HepG2 (cell line): ENCODE results near the gene ZNF782. TPM values are rescaled to one million over a fixed set of nuclear protein-coding genes. Genes with fewer than 3 reads are reported as not detected.

ENCODE experiments used
- ARNT2 ChIP-seq: sonication (generic); formaldehyde crosslinking; IDR thresholded peaks from 2 replicates; pipeline ENCODE4 v1.8.0; 2022; ENCODE audit warnings: mild to moderate bottlenecking, low read depth, missing genetic modification reagents, moderate library complexity
- CCDC6 ChIP-seq: sonication (generic); formaldehyde crosslinking; IDR thresholded peaks from 2 replicates; pipeline ENCODE4 v1.8.1; 2022; ENCODE audit warnings: mild to moderate bottlenecking, missing genetic modification reagents, moderate library complexity
- GATA4 ChIP-seq: sonication (generic); IDR thresholded peaks from 2 replicates; pipeline ENCODE4 v1.6.1; 2016; ENCODE audit warnings: antibody characterized with exemption, low read depth, borderline replicate concordance
- GPN1 ChIP-seq: sonication (generic); formaldehyde crosslinking; IDR thresholded peaks from 2 replicates; pipeline ENCODE4 v1.5.1; 2020; ENCODE audit warnings: missing genetic modification reagents, borderline replicate concordance
- HMG20B ChIP-seq: conservative IDR thresholded peaks from 2 replicates; pipeline ENCODE4 v1.6.1; 2016; ENCODE audit warnings: missing genetic modification reagents, missing compliant biosample characterization
- LCORL ChIP-seq, 2 experiments: fragments of 450-650 bp in 1 of 2; sonication (generic) in 1 of 2; formaldehyde crosslinking in 1 of 2; IDR thresholded peaks; 2 replicates each; pipeline versions ENCODE4 v1.5.0 to v1.6.1; 2017 to 2020; ENCODE audit warnings: antibody characterized with exemption in 1 of 2, missing genetic modification reagents in 1 of 2
- MED13 ChIP-seq: sonication (generic); formaldehyde crosslinking; IDR thresholded peaks from 2 replicates; pipeline ENCODE4 v1.5.0; 2020; ENCODE audit warnings: missing genetic modification reagents
- NFYC ChIP-seq: IDR thresholded peaks from 2 replicates; pipeline ENCODE4 v1.6.1; 2016; ENCODE audit warnings: missing genetic modification reagents, missing compliant biosample characterization
- TBP ChIP-seq: sonication (generic); formaldehyde crosslinking; IDR thresholded peaks from 2 replicates; pipeline ENCODE4 v1.5.0; 2020; ENCODE audit warnings: missing genetic modification reagents
- ZNF33B ChIP-seq: sonication (generic); formaldehyde crosslinking; IDR thresholded peaks from 2 replicates; pipeline ENCODE4 v1.5.1; 2020; ENCODE audit warnings: mild to moderate bottlenecking, missing genetic modification reagents
- ZNF350 ChIP-seq: sonication (generic); formaldehyde crosslinking; IDR thresholded peaks from 2 replicates; pipeline ENCODE4 v1.4.0; 2020; ENCODE audit warnings: mild to moderate bottlenecking, low read depth, missing genetic modification reagents, borderline replicate concordance
- ZNF564 ChIP-seq: sonication (generic); formaldehyde crosslinking; IDR thresholded peaks from 2 replicates; pipeline ENCODE4 v1.8.1; 2023; ENCODE audit warnings: mild to moderate bottlenecking, missing genetic modification reagents
- ZNF772 ChIP-seq: sonication (generic); formaldehyde crosslinking; IDR thresholded peaks from 2 replicates; pipeline ENCODE4 v1.5.0; 2020; ENCODE audit warnings: mild to moderate bottlenecking, missing genetic modification reagents
- ZNF879 ChIP-seq: sonication (generic); formaldehyde crosslinking; IDR thresholded peaks from 2 replicates; pipeline ENCODE4 v1.8.1; 2023; ENCODE audit warnings: missing genetic modification reagents
- ZSCAN31 ChIP-seq: sonication (generic); formaldehyde crosslinking; IDR thresholded peaks from 2 replicates; pipeline ENCODE4 v1.5.0; 2020; ENCODE audit warnings: low read depth, mild to moderate bottlenecking, missing genetic modification reagents
- polyA plus RNA-seq, 8 experiments: library from polyadenylated mRNA; depleted of rRNA in 3 of 8; stranded (reverse) in 7 of 8; unstranded in 1 of 8; fragments of >200 nt; fragmentation: Illumina TruSeq in 4 of 8; extraction: Trizol in 4 of 8; gene quantifications; 2 replicates each; pipeline versions ENCODE4 v1.2.1 to v1.2.3, GENCODE V29; 2011 to 2016; ENCODE audit warnings: low read depth in 4 of 8, missing spikeins in 1 of 8, mixed read lengths in 1 of 8; ENCODE audit not compliant: insufficient read depth in 1 of 8
- total RNA-seq, 5 experiments: library from RNA; depleted of rRNA; stranded (reverse); fragments of >200 nt; fragmentation: Illumina TruSeq; extraction: Trizol; gene quantifications; 2 replicates each; pipeline ENCODE4 v1.2.3, GENCODE V29; 2016; ENCODE audit warnings: low read depth in 1 of 5
- TF ChIP-seq, protein P1 (sequence below), 2 experiments: IDR thresholded peaks; 2 replicates each; pipeline ENCODE4 v1.6.1; 2011 to 2012; ENCODE audit warnings: low read length in 2 of 2, borderline replicate concordance in 1 of 2, low read depth in 1 of 2, mild to moderate bottlenecking in 1 of 2, moderate library complexity in 1 of 2
- TF ChIP-seq, protein P2 (sequence below): IDR thresholded peaks from 2 replicates; pipeline ENCODE4 v1.6.1; 2016; ENCODE audit warnings: low read depth, missing genetic modification reagents, missing compliant biosample characterization
- TF ChIP-seq, protein P3 (sequence below): sonication (generic); formaldehyde crosslinking; IDR thresholded peaks from 2 replicates; pipeline ENCODE4 v1.8.1; 2023; ENCODE audit warnings: mild to moderate bottlenecking, moderate library complexity, missing genetic modification reagents

ZNF782 gene
- total and polyA plus RNA-seq, 2 of the 13 experiments (the other 11 are each of a cell fraction or from before 2014, with no cell fraction given) = 1.4 to 4.9 TPM

DNA sequence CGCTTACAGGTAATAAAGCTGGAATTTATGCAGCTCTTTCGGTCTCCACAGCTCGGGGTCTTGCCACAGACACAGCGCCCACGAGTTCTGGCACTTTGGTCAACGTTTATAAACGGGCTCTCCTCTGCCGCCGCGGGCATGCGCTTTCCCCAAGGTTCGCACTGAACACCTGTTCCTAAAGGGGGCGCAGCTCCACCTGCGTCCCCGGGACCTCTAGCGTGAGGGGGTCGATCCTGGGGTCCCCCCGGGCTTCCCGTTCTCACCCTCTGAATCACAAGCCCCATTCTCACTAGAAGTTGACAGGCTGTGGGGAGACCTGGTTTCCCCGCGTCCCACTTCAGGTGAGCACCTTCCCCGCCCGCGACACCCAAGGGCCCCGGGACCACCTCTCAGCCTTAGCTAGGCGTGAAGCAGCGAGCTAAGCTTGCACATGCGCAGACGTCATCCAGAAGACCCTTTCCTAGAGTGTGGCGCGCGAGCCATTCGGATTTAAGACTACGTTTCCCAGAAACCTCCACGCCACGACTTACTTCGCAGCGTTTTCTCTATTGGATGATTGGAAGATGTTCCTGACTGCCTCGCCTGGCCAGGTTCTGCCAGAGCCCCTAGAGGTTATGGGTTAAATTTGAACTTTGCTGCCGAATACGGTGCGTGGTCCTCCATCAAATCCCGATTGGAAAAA lies 21.3 kb upstream of the ZNF782 start (continued):
- TF ChIP-seq, protein P1, sequence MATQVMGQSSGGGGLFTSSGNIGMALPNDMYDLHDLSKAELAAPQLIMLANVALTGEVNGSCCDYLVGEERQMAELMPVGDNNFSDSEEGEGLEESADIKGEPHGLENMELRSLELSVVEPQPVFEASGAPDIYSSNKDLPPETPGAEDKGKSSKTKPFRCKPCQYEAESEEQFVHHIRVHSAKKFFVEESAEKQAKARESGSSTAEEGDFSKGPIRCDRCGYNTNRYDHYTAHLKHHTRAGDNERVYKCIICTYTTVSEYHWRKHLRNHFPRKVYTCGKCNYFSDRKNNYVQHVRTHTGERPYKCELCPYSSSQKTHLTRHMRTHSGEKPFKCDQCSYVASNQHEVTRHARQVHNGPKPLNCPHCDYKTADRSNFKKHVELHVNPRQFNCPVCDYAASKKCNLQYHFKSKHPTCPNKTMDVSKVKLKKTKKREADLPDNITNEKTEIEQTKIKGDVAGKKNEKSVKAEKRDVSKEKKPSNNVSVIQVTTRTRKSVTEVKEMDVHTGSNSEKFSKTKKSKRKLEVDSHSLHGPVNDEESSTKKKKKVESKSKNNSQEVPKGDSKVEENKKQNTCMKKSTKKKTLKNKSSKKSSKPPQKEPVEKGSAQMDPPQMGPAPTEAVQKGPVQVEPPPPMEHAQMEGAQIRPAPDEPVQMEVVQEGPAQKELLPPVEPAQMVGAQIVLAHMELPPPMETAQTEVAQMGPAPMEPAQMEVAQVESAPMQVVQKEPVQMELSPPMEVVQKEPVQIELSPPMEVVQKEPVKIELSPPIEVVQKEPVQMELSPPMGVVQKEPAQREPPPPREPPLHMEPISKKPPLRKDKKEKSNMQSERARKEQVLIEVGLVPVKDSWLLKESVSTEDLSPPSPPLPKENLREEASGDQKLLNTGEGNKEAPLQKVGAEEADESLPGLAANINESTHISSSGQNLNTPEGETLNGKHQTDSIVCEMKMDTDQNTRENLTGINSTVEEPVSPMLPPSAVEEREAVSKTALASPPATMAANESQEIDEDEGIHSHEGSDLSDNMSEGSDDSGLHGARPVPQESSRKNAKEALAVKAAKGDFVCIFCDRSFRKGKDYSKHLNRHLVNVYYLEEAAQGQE (IDR thresholded peaks at IDR 0.05; ENCODE audit: borderline replicate concordance in 1 of 2, low read depth in 1 of 2, low read length in 2 of 2) = no peak
- TF ChIP-seq ZNF350 (CRISPR knock-in tag) = peak; percentile 69; the same call in 1 of the 2 replicates
- no peak for TF ChIP-seq MED13 (CRISPR knock-in tag)
- TF ChIP-seq ZNF772 (CRISPR knock-in tag) = 0 out of 2 replicates have a peak, but pooled peaks have one; percentile 13
- no peak for TF ChIP-seq LCORL (IDR thresholded peaks at IDR 0.05)
- no peak; the same call in 1 of the 2 replicates for TF ChIP-seq LCORL (CRISPR knock-in tag; IDR thresholded peaks at IDR 0.05)
- no peak for TF ChIP-seq HMG20B (CRISPR knock-in tag)
- no peak; the same call in 1 of the 2 replicates for TF ChIP-seq ARNT2
- no peak; the same call in 1 of the 2 replicates for TF ChIP-seq ZNF564 (CRISPR knock-in tag)
- TF ChIP-seq, protein P2, sequence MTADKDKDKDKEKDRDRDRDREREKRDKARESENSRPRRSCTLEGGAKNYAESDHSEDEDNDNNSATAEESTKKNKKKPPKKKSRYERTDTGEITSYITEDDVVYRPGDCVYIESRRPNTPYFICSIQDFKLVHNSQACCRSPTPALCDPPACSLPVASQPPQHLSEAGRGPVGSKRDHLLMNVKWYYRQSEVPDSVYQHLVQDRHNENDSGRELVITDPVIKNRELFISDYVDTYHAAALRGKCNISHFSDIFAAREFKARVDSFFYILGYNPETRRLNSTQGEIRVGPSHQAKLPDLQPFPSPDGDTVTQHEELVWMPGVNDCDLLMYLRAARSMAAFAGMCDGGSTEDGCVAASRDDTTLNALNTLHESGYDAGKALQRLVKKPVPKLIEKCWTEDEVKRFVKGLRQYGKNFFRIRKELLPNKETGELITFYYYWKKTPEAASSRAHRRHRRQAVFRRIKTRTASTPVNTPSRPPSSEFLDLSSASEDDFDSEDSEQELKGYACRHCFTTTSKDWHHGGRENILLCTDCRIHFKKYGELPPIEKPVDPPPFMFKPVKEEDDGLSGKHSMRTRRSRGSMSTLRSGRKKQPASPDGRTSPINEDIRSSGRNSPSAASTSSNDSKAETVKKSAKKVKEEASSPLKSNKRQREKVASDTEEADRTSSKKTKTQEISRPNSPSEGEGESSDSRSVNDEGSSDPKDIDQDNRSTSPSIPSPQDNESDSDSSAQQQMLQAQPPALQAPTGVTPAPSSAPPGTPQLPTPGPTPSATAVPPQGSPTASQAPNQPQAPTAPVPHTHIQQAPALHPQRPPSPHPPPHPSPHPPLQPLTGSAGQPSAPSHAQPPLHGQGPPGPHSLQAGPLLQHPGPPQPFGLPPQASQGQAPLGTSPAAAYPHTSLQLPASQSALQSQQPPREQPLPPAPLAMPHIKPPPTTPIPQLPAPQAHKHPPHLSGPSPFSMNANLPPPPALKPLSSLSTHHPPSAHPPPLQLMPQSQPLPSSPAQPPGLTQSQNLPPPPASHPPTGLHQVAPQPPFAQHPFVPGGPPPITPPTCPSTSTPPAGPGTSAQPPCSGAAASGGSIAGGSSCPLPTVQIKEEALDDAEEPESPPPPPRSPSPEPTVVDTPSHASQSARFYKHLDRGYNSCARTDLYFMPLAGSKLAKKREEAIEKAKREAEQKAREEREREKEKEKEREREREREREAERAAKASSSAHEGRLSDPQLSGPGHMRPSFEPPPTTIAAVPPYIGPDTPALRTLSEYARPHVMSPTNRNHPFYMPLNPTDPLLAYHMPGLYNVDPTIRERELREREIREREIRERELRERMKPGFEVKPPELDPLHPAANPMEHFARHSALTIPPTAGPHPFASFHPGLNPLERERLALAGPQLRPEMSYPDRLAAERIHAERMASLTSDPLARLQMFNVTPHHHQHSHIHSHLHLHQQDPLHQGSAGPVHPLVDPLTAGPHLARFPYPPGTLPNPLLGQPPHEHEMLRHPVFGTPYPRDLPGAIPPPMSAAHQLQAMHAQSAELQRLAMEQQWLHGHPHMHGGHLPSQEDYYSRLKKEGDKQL (CRISPR knock-in tag) = no peak
- peak; percentile 83 for TF ChIP-seq NFYC (CRISPR knock-in tag)
- TF ChIP-seq GPN1 = no peak
- TF ChIP-seq, protein P3, sequence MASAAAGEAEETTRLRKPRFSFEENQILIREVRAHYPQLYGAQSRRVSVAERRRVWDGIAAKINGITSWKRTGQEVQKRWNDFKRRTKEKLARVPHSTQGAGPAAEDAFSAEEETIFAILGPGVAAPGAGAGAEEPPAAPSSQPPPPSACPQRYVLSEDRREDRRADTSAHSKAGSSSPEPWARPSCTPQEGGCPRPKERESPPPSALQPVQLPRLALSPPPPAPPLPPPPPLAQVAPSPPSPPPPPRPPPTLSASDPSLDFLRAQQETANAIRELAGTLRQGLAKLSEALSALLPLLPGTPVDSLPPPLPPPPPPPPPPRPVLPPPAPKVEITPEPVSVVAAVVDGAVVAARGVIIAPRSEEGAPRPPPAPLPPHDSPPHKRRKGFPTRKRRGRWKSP (CRISPR knock-in tag) = peak; percentile 46; the same call in 1 of the 2 replicates
- peak; percentile 71 for TF ChIP-seq CCDC6
- TF ChIP-seq ZSCAN31 (CRISPR knock-in tag) = peak; percentile 84
- no peak for TF ChIP-seq TBP (CRISPR knock-in tag)
- TF ChIP-seq ZNF33B (CRISPR knock-in tag) = peak; percentile 59; the same call in 1 of the 2 replicates
- TF ChIP-seq GATA4 = no peak
- TF ChIP-seq ZNF879 (CRISPR knock-in tag) = no peak
